Ascending aorta (tissue), 2 donors: ENCODE results near the gene RIMKLA. TPM values are rescaled to one million over a fixed set of nuclear protein-coding genes. Genes with fewer than 3 reads are reported as not detected.

Experiments
- DNase-seq, 2 donors: peaks; one replicate each; pipeline ENCODE4 v3.0.0-alpha.2; 2019; ENCODE audit warnings: low spot score in 2 of 2
- H3K27ac ChIP-seq, 2 donors: fragments of 200-600 bp; sonication (generic); one replicate each; pipeline ENCODE4 v1.5.1; 2016 to 2017; ENCODE audit warnings: mild to moderate bottlenecking in 1 of 2
- H3K27me3 ChIP-seq: fragments of 200-600 bp; sonication (generic); one replicate; pipeline ENCODE4 v1.5.1; 2017
- H3K36me3 ChIP-seq, 2 donors: fragments of 200-600 bp; sonication (generic); one replicate each; pipeline ENCODE4 v1.5.1; 2016
- H3K4me1 ChIP-seq, 2 donors: fragments of 200-600 bp; sonication (generic); one replicate each; pipeline ENCODE4 v1.5.1; 2016 to 2017; ENCODE audit warnings: mild to moderate bottlenecking in 1 of 2
- H3K4me3 ChIP-seq, 2 donors: fragments of 200-600 bp; sonication (generic); one replicate each; pipeline ENCODE4 v1.5.1; 2016 to 2017; ENCODE audit warnings: mild to moderate bottlenecking in 1 of 2
- H3K9me3 ChIP-seq, 2 donors: fragments of 200-600 bp; sonication (generic); one replicate each; pipeline ENCODE4 v1.5.1; 2016
- intact Hi-C: fragments of 100-400 bp; cut with DNase I; formaldehyde crosslinking; loops from one replicate; pipeline ENCODE4 v1.15.1; 2023
- total RNA-seq: library from RNA; depleted of rRNA; stranded (reverse); fragments of >200 nt; gene quantifications from one replicate; pipeline ENCODE4 v1.1.0, GENCODE V29; 2016
- TF ChIP-seq, protein P1 (sequence below), 3 experiments: fragments of 200-600 bp in 2 of 3; fragments of 450-650 bp in 1 of 3; sonication (generic) in 2 of 3; IDR thresholded peaks; one replicate each; pipeline ENCODE4 v1.5.1; 2016 to 2019; ENCODE audit warnings: antibody characterized with exemption in 3 of 3, mild to moderate bottlenecking in 1 of 3, moderate library complexity in 1 of 3

The RIMKLA gene
- total RNA-seq, 1 donor from 2014 or later: 2.7 TPM

GRCh38 chr1:42469727-42470126, 89.1 kb downstream of the RIMKLA start:
- intact Hi-C loops: no loop called here
- H3K4me1 ChIP-seq: no peaks in the 10 kb centered on the region

More at GRCh38 chr1:42469727-42470126, 89.1 kb downstream of the RIMKLA start:
- Histone ChIP-seq H3K36me3 (peaks cover 0 to 2% of the 10 kb centered on the region in 2 donors), H3K4me3 (no peak overlapping the region), H3K27ac (no peak overlapping the region), H3K9me3 (no peaks in the 10 kb centered on the region), H3K27me3 (no peaks in the 10 kb centered on the region)
- TF ChIP-seq, protein P1, sequence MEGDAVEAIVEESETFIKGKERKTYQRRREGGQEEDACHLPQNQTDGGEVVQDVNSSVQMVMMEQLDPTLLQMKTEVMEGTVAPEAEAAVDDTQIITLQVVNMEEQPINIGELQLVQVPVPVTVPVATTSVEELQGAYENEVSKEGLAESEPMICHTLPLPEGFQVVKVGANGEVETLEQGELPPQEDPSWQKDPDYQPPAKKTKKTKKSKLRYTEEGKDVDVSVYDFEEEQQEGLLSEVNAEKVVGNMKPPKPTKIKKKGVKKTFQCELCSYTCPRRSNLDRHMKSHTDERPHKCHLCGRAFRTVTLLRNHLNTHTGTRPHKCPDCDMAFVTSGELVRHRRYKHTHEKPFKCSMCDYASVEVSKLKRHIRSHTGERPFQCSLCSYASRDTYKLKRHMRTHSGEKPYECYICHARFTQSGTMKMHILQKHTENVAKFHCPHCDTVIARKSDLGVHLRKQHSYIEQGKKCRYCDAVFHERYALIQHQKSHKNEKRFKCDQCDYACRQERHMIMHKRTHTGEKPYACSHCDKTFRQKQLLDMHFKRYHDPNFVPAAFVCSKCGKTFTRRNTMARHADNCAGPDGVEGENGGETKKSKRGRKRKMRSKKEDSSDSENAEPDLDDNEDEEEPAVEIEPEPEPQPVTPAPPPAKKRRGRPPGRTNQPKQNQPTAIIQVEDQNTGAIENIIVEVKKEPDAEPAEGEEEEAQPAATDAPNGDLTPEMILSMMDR (IDR thresholded peaks at IDR 0.05): no peak
- no peak for DNase-seq

Other genes starting within 250 kb of the RIMKLA start
- not detected for gene GUCA2B, start 227.4 kb upstream of the RIMKLA start, total RNA-seq
- gene GUCA2A, start 216.0 kb upstream of the RIMKLA start, total RNA-seq: not detected
- gene FOXJ3, start 45.6 kb upstream of the RIMKLA start, total RNA-seq: 62.8 TPM
- not detected for gene ZMYND12, start 75.2 kb downstream of the RIMKLA start, total RNA-seq
- 13.6 TPM for gene PPCS, start 75.8 kb downstream of the RIMKLA start, total RNA-seq
- gene CCDC30, start 82.5 kb downstream of the RIMKLA start, total RNA-seq: not detected